HepG2 (cell line): ENCODE results near the gene FASLG. TPM values are rescaled to one million over a fixed set of nuclear protein-coding genes. Genes with fewer than 3 reads are reported as not detected.

ENCODE experiments used
- ATAC-seq: fragments of 200-7000 bp; cut with Tn5 transposase; 3 replicates; pipeline ENCODE4 v1.9.1; 2020; ENCODE audit warnings: mild to moderate bottlenecking, moderate library complexity
- BruUV-seq: library from RNA; stranded (reverse); fragments of 400-500 nt; replicated peaks from 2 replicates; lab custom pipeline; 2021; lab: Mats Ljungman, UMichigan
- CTCF ChIA-PET: fragments of 300-600 bp; formaldehyde crosslinking; extraction: SDS; loops from one replicate; lab custom pipeline; 2021; ENCODE audit warnings: low total read pairs, inconsistent platforms, low intra/inter-chr PET ratio; lab: Yijun Ruan, JAX
- POLR2A ChIA-PET: fragments of 350-600 bp; sonication (Branson Sonifier 250); formaldehyde crosslinking; loops from one replicate; lab custom pipeline; 2020; ENCODE audit warnings: antibody characterized with exemption, inconsistent platforms; lab: Yijun Ruan, JAX
- DNase-seq: peaks from one replicate; pipeline ENCODE4 v3.0.0-alpha.2; 2015; ENCODE audit warnings: low spot score
- FAIRE-seq: peaks from 3 replicates; lab custom pipeline; 2011; peaks lifted over from hg19 to GRCh38; lab: Jason Lieb, UNC
- H2AFZ ChIP-seq: one replicate; pipeline ENCODE4 v1.6.1; 2011; ENCODE audit warnings: low read length, inconsistent platforms
- H3K27ac ChIP-seq: fragments of 300-600 bp; 3 replicates; pipeline ENCODE4 v1.8.0; 2011; ENCODE audit warnings: mixed run types, mild to moderate bottlenecking, mixed read lengths, low read length, inconsistent platforms; ENCODE audit not compliant: insufficient read depth; ENCODE audit errors: extremely low read length
- H3K27me3 ChIP-seq, 2 experiments: fragments of 200-600 bp in 1 of 2; 2 replicates in 1 of 2; 3 replicates in 1 of 2; pipeline versions ENCODE4 v1.6.0 to v1.8.0; 2011; ENCODE audit warnings: low read length in 2 of 2, mild to moderate bottlenecking in 2 of 2, moderate library complexity in 2 of 2, inconsistent platforms in 1 of 2; ENCODE audit not compliant: insufficient read depth in 2 of 2, control insufficient read depth in 1 of 2
- H3K36me3 ChIP-seq, 2 experiments: fragments of 200-600 bp in 1 of 2; replicated peaks in 1 of 2; 2 replicates in 1 of 2; 3 replicates in 1 of 2; pipeline versions ENCODE4 v1.5.1 to v1.8.0; 2011; ENCODE audit warnings: low read length in 2 of 2, inconsistent platforms in 1 of 2; ENCODE audit not compliant: insufficient read depth in 2 of 2, control insufficient read depth in 1 of 2
- H3K4me1 ChIP-seq: 2 replicates; pipeline ENCODE4 v1.5.1; 2012; ENCODE audit warnings: low read length, inconsistent platforms; ENCODE audit not compliant: insufficient read depth
- H3K4me2 ChIP-seq: 2 replicates; pipeline ENCODE4 v1.6.0; 2011; ENCODE audit warnings: low read depth, low read length, inconsistent platforms
- H3K4me3 ChIP-seq, 3 experiments: fragments of 200-600 bp in 1 of 3; sonication (generic), shearing (Covaris generic) in 1 of 3; replicated peaks in 1 of 3; 2 replicates each; pipeline ENCODE4 v1.5.1; 2011 to 2016; ENCODE audit warnings: low read length in 3 of 3, inconsistent platforms in 2 of 3, low read depth in 2 of 3, mild to moderate bottlenecking in 2 of 3, control low read depth in 1 of 3, mixed read lengths in 1 of 3; ENCODE audit not compliant: insufficient read depth in 1 of 3
- H3K79me2 ChIP-seq: one replicate; pipeline ENCODE4 v1.6.1; 2011; ENCODE audit warnings: low read length, inconsistent platforms; ENCODE audit not compliant: insufficient read depth
- H3K9ac ChIP-seq: 2 replicates; pipeline ENCODE4 v1.6.0; 2011; ENCODE audit warnings: mild to moderate bottlenecking, low read depth, low read length, inconsistent platforms; ENCODE audit not compliant: insufficient read depth
- H3K9me3 ChIP-seq: 2 replicates; pipeline ENCODE4 v1.5.1; 2012; ENCODE audit warnings: mild to moderate bottlenecking, low read length
- H4K20me1 ChIP-seq: 2 replicates; pipeline ENCODE4 v1.6.0; 2011; ENCODE audit warnings: inconsistent platforms, mild to moderate bottlenecking, low read length, moderate library complexity; ENCODE audit not compliant: insufficient read depth
- HMGA1 ChIP-seq: sonication (generic); formaldehyde crosslinking; conservative IDR thresholded peaks from 2 replicates; pipeline ENCODE4 v1.4.0; 2020; ENCODE audit warnings: missing genetic modification reagents
- STAT5B ChIP-seq: sonication (generic); formaldehyde crosslinking; IDR thresholded peaks from 2 replicates; pipeline ENCODE4 v1.4.0; 2020; ENCODE audit warnings: missing genetic modification reagents
- ZFP37 ChIP-seq: sonication (generic); formaldehyde crosslinking; IDR thresholded peaks from 2 replicates; pipeline ENCODE4 v1.4.0; 2020; ENCODE audit warnings: missing genetic modification reagents, borderline replicate concordance
- ZFYVE20 ChIP-seq: sonication (generic); formaldehyde crosslinking; IDR thresholded peaks from 2 replicates; pipeline ENCODE4 v1.8.0; 2023; ENCODE audit warnings: low read depth, mild to moderate bottlenecking, moderate library complexity, missing genetic modification reagents, borderline replicate concordance
- in situ Hi-C: cut with HindIII; loops from 2 replicates; pipeline ENCODE4 v1.10.0; 2017; ENCODE audit warnings: low pct_unique_long_range_greater_than_20kb; ENCODE audit not compliant: extremely low pct_ligation_motif_present
- intact Hi-C: fragments of 100-400 bp; cut with micrococcal nuclease; formaldehyde crosslinking; loops from one replicate; pipeline ENCODE4 v1.10.0; 2022; ENCODE audit not compliant: unreplicated experiment
- polyA plus RNA-seq, 8 experiments: library from polyadenylated mRNA; depleted of rRNA in 3 of 8; stranded (reverse) in 7 of 8; unstranded in 1 of 8; fragments of >200 nt; fragmentation: Illumina TruSeq in 4 of 8; extraction: Trizol in 4 of 8; gene quantifications; 2 replicates each; pipeline versions ENCODE4 v1.2.1 to v1.2.3, GENCODE V29; 2011 to 2016; ENCODE audit warnings: low read depth in 4 of 8, missing spikeins in 1 of 8, mixed read lengths in 1 of 8; ENCODE audit not compliant: insufficient read depth in 1 of 8
- small RNA-seq, 3 experiments: library from RNA; depleted of rRNA; stranded (forward); fragments of <200 nt; gene quantifications; one replicate each; pipeline ENCODE3, GENCODE V24; 2012; ENCODE audit warnings: low read depth in 2 of 3, low replicate concordance in 1 of 3; ENCODE audit not compliant: insufficient read length in 3 of 3, insufficient read depth in 2 of 3
- total RNA-seq, 5 experiments: library from RNA; depleted of rRNA; stranded (reverse); fragments of >200 nt; fragmentation: Illumina TruSeq; extraction: Trizol; gene quantifications; 2 replicates each; pipeline ENCODE4 v1.2.3, GENCODE V29; 2016; ENCODE audit warnings: low read depth in 1 of 5

The FASLG gene
- total and polyA plus RNA-seq, 2 of the 13 experiments (the other 11 are each of a cell fraction or from before 2014, with no cell fraction given): 0.08 TPM; not detected in 1

- ChIA-PET CTCF (no interaction called here), POLR2A (no interaction called here)
- Histone ChIP-seq H3K4me2 (no peak overlapping the region), H4K20me1 (no peaks in the 10 kb centered on the region), H3K79me2 (no peaks in the 10 kb centered on the region), H3K27me3 (0 out of 5 replicates have a peak, but pooled peaks cover 0 to 5% of the 10 kb centered on the region in 2 experiments), H3K4me1 (peaks cover 25% of the 10 kb centered on the region), H3K9ac (no peak overlapping the region), H3K4me3 (no peak overlapping the region), H2AFZ (no peak overlapping the region), H3K27ac (no peak overlapping the region), H3K36me3 (no peaks in the 10 kb centered on the region), H3K9me3 (no peaks in the 10 kb centered on the region)
- intact Hi-C loops (no loop called here), in situ Hi-C loops (no loop called here)
- DNase-seq: no peak
- FAIRE-seq: no peak
- no TSS peak for BruUV-seq
- no peak for TF ChIP-seq ZFYVE20 (CRISPR knock-in tag)
- no peak for TF ChIP-seq ZFP37 (CRISPR knock-in tag)
- no peak for TF ChIP-seq HMGA1 (CRISPR knock-in tag)
- TF ChIP-seq STAT5B (CRISPR knock-in tag): no peak
- ATAC-seq: no peak
These were observed 54.6 kb downstream of the FASLG start for GRCh38 chr1:172713466-172713865.

Small RNA genes within 50 kb of the gene (small RNA-seq; reads per million reads assigned to genes)
- 0 reads per million in 3 experiments for gene RNU6-693P

Other genes with a start within 250 kb of the FASLG start
- 0.15 TPM in 1 of 2 replicates, not detected in the other for gene C1orf105, start 238.4 kb upstream of the FASLG start, total RNA-seq (2016; rRNA removed; fragmentation: Illumina TruSeq; extraction: Trizol)
- 0.44 and 0.45 TPM in 2 replicates for gene C1orf105, start 238.4 kb upstream of the FASLG start, polyA plus RNA-seq (2011; rRNA removed)
- 24.1 and 29.5 TPM in 2 replicates for gene PIGC, start 215.0 kb upstream of the FASLG start, total RNA-seq (2016; rRNA removed; fragmentation: Illumina TruSeq; extraction: Trizol)
- 24.3 and 26.7 TPM in 2 replicates for gene PIGC, start 215.0 kb upstream of the FASLG start, polyA plus RNA-seq (2011; rRNA removed)
- 17.0 and 25.5 TPM in 2 replicates for gene SUCO, start 126.0 kb upstream of the FASLG start, total RNA-seq (2016; rRNA removed; fragmentation: Illumina TruSeq; extraction: Trizol)
- gene SUCO, start 126.0 kb upstream of the FASLG start, polyA plus RNA-seq (2011; rRNA removed): 9.7 and 12.6 TPM in 2 replicates